ENCODE results near the gene LEUTX.
"Not testable (repeated sequence)": the region's sequence is repeated elsewhere in the genome, so short reads cannot be mapped to it uniquely, and the experiment has no call there.

The LEUTX gene

DNA sequence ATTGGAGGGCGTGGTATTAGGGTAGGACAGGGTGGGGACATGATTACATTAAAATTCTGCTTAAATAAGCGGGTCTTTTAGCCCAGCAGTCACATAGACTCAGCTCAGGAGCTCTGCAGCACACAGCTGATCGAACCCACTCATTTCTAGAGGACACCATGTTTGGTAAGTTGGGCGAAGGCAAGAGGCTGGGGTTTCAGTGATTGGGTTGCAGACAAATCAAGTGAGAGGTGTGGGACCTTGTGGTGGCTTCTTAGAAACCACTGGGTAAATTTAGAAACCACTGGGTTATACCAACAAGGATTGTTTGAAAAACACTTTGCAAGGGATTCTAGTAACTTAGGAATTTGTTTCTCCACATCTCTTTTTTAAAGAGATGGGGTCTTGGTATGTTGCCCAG lies at the start of gene LEUTX:
TSS of gene LEUTX (plus strand) at position 92 of the 400 bp plus-strand sequence. CDS start at position 159, 67 bp downstream.
- in situ Hi-C loops (cut with MboI; ENCODE audit: low pct_unique_long_range_greater_than_20kb, low sequenced_read_pairs) = no loop called here
- DNase-seq = no peak

DNA sequence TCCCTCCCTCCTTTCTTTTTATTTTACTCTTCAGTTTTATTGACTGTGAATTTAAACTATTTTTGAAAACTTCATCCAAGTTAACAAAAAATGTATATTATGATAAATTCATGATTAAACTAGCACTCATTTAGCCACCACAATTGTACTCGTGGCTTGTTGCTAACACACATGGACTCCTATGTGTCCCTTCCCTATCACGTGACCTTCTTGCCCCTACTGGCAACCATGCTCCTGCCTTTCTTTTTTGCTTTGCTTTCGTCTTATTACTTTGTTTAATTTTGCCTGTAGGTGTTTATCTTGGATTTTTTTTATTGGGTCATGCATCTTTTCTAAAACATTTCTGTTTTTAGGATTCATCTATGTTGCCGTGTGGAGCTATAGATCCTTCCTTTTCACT lies 49.1 kb upstream of the LEUTX start:
- DNase-seq = no peak
- in situ Hi-C loops (cut with MboI; ENCODE audit: low pct_unique_long_range_greater_than_20kb, low sequenced_read_pairs) = no loop called here

GRCh38 chr19:39731685-39732084 lies 47.0 kb upstream of the LEUTX start:
- in situ Hi-C loops (cut with MboI; ENCODE audit: low pct_unique_long_range_greater_than_20kb, low sequenced_read_pairs) = no loop called here
- DNase-seq = no peak

DNA sequence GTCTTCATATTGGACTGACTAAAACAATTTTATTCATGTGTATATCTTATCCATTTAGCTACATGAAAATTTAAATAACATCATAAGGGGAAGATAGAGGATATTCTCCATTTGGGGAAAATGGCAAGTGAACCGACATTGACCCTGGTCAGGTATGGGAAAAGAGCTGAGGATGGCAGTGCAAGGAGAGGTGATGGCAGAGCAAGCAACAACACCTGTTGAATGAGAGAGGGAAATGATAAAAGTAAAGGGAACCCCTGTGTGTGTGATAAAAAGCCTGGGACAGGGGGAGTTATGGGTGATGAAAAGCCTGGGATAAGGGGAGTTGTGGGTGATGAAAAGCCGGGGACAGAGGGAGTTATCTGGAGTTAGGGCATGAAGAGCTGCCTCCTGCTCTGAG lies 44.8 kb upstream of the LEUTX start:
- DNase-seq = no peak
- in situ Hi-C loops (cut with MboI; ENCODE audit: low pct_unique_long_range_greater_than_20kb, low sequenced_read_pairs) = no loop called here

- in situ Hi-C loops (cut with MboI; ENCODE audit: low pct_unique_long_range_greater_than_20kb, low sequenced_read_pairs) = no loop called here
- DNase-seq = no peak
Measured at GRCh38 chr19:39735688-39736087, 43.0 kb upstream of the LEUTX start.

GRCh38 chr19:39736088-39736487 lies 42.6 kb upstream of the LEUTX start:
- in situ Hi-C loops (cut with MboI; ENCODE audit: low pct_unique_long_range_greater_than_20kb, low sequenced_read_pairs) = no loop called here
- peak; percentile 40 for DNase-seq

DNA sequence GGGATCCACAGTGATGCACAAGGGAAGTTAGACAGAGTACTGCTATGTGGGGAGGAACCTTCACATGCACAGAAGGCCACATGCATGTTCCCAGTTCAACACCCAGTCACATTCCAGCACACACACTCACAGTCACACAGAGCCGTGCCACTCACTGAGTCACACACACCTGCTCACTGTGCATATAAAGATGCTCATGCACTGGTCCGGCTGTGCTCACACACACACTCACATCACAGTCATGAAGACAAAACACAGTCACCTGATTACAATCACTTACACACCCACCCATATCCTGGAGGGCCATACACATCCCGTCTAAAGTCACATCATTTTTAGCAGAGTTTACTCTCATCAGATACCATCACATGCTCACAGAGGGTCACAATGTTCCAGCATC lies 41.3 kb upstream of the LEUTX start:
- in situ Hi-C loops (cut with MboI; ENCODE audit: low pct_unique_long_range_greater_than_20kb, low sequenced_read_pairs) = no loop called here
- DNase-seq = no peak

- in situ Hi-C loops (cut with MboI; ENCODE audit: low pct_unique_long_range_greater_than_20kb, low sequenced_read_pairs) = no loop called here
- DNase-seq = no peak
Measured at GRCh38 chr19:39737891-39738290, 40.8 kb upstream of the LEUTX start, which contains the start of gene CLC. CLC (minus strand) TSS chr19:39738029; CDS start chr19:39737952, 77 bp downstream.

DNA sequence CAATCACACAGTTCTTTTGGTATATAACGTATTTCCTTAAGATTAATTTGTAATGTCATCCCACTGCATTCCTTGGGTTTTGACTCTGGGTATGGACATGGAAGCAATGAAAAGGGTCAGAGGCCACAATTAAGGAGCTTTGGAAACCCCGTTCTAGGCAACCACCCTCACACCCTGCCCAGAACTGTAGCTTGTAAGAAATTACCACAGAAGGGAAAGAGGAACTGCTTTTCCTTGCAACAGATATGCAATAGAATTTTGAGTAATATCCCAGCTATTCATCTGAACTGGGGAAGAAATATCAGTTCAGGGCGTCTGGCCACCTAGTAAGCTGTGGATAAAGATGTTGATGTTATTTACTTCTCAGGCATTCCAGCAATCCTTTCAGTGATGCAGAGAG lies 39.8 kb upstream of the LEUTX start:
- in situ Hi-C loops (cut with MboI; ENCODE audit: low pct_unique_long_range_greater_than_20kb, low sequenced_read_pairs) = no loop called here
- DNase-seq = peak; percentile 10

- no peak for DNase-seq
- in situ Hi-C loops (cut with MboI; ENCODE audit: low pct_unique_long_range_greater_than_20kb, low sequenced_read_pairs) = no loop called here
Measured at GRCh38 chr19:39740395-39740794, 38.3 kb upstream of the LEUTX start.

DNA sequence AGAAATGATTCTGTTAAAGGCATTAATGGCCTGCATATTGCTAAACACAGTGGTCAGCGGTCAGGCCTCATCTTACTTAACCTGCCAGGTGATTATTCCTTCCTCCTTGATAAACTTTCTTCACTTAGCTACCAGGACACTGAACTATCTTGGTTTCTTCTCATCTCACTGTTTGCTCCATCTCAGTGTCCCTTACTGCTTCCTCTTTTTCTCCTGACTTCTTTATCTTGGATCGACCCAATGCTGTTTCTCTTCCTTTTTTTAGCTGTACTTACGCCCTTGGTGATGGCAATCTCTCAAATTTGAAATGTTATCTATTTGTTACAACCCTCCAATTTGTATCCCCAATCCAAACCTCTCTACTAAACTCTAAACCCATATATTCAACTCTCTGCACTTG lies 33.0 kb upstream of the LEUTX start:
- peak; percentile 47 for DNase-seq
- in situ Hi-C loops (cut with MboI; ENCODE audit: low pct_unique_long_range_greater_than_20kb, low sequenced_read_pairs) = no loop called here

- in situ Hi-C loops (cut with MboI; ENCODE audit: low pct_unique_long_range_greater_than_20kb, low sequenced_read_pairs) = no loop called here
- no peak for DNase-seq
Measured at GRCh38 chr19:39746836-39747529, 31.7 kb upstream of the LEUTX start.

DNA sequence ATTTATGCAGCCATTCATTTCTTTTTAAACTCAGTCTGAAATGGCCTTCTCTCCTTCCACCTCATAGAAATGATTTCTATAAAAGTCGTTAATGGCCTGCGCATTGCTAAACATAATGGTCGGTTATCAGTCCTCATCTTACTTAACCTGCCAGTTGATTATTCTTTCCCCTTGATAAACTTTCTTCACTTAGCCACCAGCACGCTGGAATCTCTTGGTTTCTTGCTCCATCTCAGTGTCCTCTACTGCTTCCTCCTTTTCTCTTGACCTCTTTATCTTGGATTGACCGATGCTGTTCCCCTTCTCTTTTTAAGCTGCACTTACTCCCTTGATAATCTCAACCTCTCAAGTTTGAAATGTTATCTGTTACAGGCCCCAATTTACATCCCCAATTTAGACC lies 28.7 kb upstream of the LEUTX start:
- no peak for DNase-seq
- in situ Hi-C loops (cut with MboI; ENCODE audit: low pct_unique_long_range_greater_than_20kb, low sequenced_read_pairs) = no loop called here

DNA sequence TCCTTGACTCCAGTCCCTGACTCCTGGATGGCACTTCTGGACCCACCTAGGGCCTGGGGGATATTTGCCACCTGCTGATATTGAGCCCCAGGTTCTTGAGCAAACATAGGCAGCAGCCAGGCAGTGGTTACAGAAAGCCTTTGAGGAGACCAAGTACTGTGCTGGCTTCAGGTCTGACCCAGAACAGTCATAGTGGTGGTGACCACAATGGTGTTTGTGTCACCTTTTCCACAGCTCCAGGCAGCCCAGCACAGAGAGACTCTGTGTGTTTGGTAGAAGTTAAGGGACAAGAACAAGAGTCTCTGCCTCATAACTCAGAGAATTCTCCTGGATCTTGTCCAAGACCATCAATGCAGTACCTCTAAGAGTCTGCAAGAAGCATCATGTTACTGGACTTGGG lies 26.3 kb upstream of the LEUTX start:
- in situ Hi-C loops (cut with MboI; ENCODE audit: low pct_unique_long_range_greater_than_20kb, low sequenced_read_pairs) = no loop called here
- no peak for DNase-seq

GRCh38 chr19:39752795-39753194 lies 25.9 kb upstream of the LEUTX start:
- in situ Hi-C loops (cut with MboI; ENCODE audit: low pct_unique_long_range_greater_than_20kb, low sequenced_read_pairs) = no loop called here
- DNase-seq = no peak

DNA sequence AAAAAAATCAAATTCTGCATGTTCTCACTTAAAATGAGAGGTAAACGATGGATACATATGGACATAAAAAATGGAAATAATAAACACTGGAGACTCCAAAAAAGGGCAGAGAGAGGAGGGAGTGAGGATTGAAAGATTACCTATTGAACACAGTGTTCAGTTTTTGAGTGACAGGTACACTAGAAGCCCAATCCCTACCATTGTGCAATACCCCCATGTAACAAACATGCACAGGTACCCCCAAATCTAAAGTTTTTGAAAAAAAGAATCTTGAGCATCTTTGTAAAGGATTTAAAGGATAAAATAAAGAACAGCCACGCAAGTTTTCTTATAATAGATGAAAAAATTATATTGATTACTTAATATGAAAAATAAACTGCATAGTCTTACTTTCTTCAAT lies 24.1 kb upstream of the LEUTX start:
- in situ Hi-C loops (cut with MboI; ENCODE audit: low pct_unique_long_range_greater_than_20kb, low sequenced_read_pairs) = no loop called here
- no peak for DNase-seq

GRCh38 chr19:39754971-39755370 lies 23.7 kb upstream of the LEUTX start:
- DNase-seq = no peak
- in situ Hi-C loops (cut with MboI; ENCODE audit: low pct_unique_long_range_greater_than_20kb, low sequenced_read_pairs) = no loop called here

- no peak for DNase-seq
- in situ Hi-C loops (cut with MboI; ENCODE audit: low pct_unique_long_range_greater_than_20kb, low sequenced_read_pairs) = no loop called here
Measured at GRCh38 chr19:39759457-39760184, 19.0 kb upstream of the LEUTX start.

GRCh38 chr19:39761851-39762250 lies 16.8 kb upstream of the LEUTX start:
- DNase-seq; in situ Hi-C loops (cut with MboI; ENCODE audit: low pct_unique_long_range_greater_than_20kb, low sequenced_read_pairs): not testable (repeated sequence)

GRCh38 chr19:39765091-39766076 lies 13.3 kb upstream of the LEUTX start:
- in situ Hi-C loops (cut with MboI; ENCODE audit: low pct_unique_long_range_greater_than_20kb, low sequenced_read_pairs) = no loop called here
- peak; percentile 45 for DNase-seq
